Endothelial cell of umbilical vein (primary cell): ENCODE results near the gene ASB1. TPM values are rescaled to one million over a fixed set of nuclear protein-coding genes. Genes with fewer than 3 reads are reported as not detected.

Source experiments
- BruUV-seq: library from RNA; stranded (reverse); fragments of 400-500 nt; replicated peaks from 2 replicates; lab custom pipeline; 2021; lab: Mats Ljungman, UMichigan
- CTCF ChIA-PET: fragments of 300-600, 350-600 bp; sonication (Branson Sonifier 250); formaldehyde crosslinking; loops from one replicate; lab custom pipeline; 2021; ENCODE audit warnings: antibody characterized with exemption, inconsistent platforms; lab: Charles Lee
- POLR2A ChIA-PET: fragments of 300-600, 350-600 bp; sonication (Branson Sonifier 250); formaldehyde crosslinking; loops from one replicate; lab custom pipeline; 2021; ENCODE audit warnings: antibody characterized with exemption, inconsistent platforms; lab: Charles Lee
- DNase-seq: peaks from one replicate; pipeline ENCODE4 v3.0.0-alpha.2; 2011; ENCODE audit warnings: low read depth, low spot score
- FAIRE-seq: peaks from 2 replicates; lab custom pipeline; 2011; peaks lifted over from hg19 to GRCh38; lab: Jason Lieb, UNC
- H2AFZ ChIP-seq: 2 replicates; pipeline ENCODE4 v1.6.0; 2012; ENCODE audit warnings: low read depth, low read length, control low read depth, inconsistent platforms
- H3K27ac ChIP-seq: 2 replicates; pipeline ENCODE4 v1.5.1; 2011; ENCODE audit warnings: low read depth, mild to moderate bottlenecking, control low read depth, low read length, moderate library complexity; ENCODE audit not compliant: insufficient read depth
- H3K27me3 ChIP-seq, 2 experiments: 2 replicates each; pipeline versions ENCODE4 v1.6.0 to v1.6.1; 2011; ENCODE audit warnings: low read length in 2 of 2, mixed read lengths in 1 of 2; ENCODE audit not compliant: control insufficient read depth in 2 of 2, insufficient read depth in 2 of 2
- H3K36me3 ChIP-seq, 2 experiments: 2 replicates in 1 of 2; 3 replicates in 1 of 2; pipeline ENCODE4 v1.5.1; 2011; ENCODE audit warnings: low read length in 2 of 2, mild to moderate bottlenecking in 1 of 2, moderate library complexity in 1 of 2; ENCODE audit not compliant: control insufficient read depth in 2 of 2, insufficient read depth in 2 of 2; ENCODE audit errors: extremely low read depth in 1 of 2
- H3K4me1 ChIP-seq: 3 replicates; pipeline ENCODE4 v1.5.1; 2011; ENCODE audit warnings: mild to moderate bottlenecking, low read length; ENCODE audit not compliant: control insufficient read depth, insufficient read depth; ENCODE audit errors: extremely low read depth
- H3K4me2 ChIP-seq: 2 replicates; pipeline ENCODE4 v1.6.1; 2011; ENCODE audit warnings: low read length, control low read depth, mixed read lengths; ENCODE audit not compliant: insufficient read depth
- H3K4me3 ChIP-seq, 3 experiments: fragments of 200-600 bp in 1 of 3; sonication (generic), shearing (Covaris generic) in 1 of 3; replicated peaks in 1 of 3; 2 replicates each; pipeline ENCODE4 v1.5.1; 2011 to 2016; ENCODE audit warnings: control low read depth in 3 of 3, low read length in 3 of 3, mild to moderate bottlenecking in 2 of 3, inconsistent platforms in 1 of 3, low read depth in 1 of 3, moderate library complexity in 1 of 3; ENCODE audit not compliant: insufficient read depth in 1 of 3
- H3K79me2 ChIP-seq: 2 replicates; pipeline ENCODE4 v1.6.0; 2012; ENCODE audit warnings: low read length, inconsistent platforms; ENCODE audit not compliant: control insufficient read depth, insufficient read depth
- H3K9ac ChIP-seq: replicated peaks from 2 replicates; pipeline ENCODE3; 2011; ENCODE audit warnings: low read length, control low read depth; ENCODE audit not compliant: insufficient read depth; ENCODE audit errors: extremely low read depth
- H3K9me1 ChIP-seq: replicated peaks from 3 replicates; pipeline ENCODE4 v1.6.0; 2011; ENCODE audit warnings: mild to moderate bottlenecking, low read length; ENCODE audit not compliant: control insufficient read depth, insufficient read depth; ENCODE audit errors: extremely low read depth
- H3K9me3 ChIP-seq: replicated peaks from 2 replicates; pipeline ENCODE4 v1.5.1; 2012; ENCODE audit warnings: low read length, inconsistent platforms; ENCODE audit not compliant: control insufficient read depth, insufficient read depth
- H4K20me1 ChIP-seq: replicated peaks from 2 replicates; pipeline ENCODE3; 2011; ENCODE audit warnings: mild to moderate bottlenecking, low read length; ENCODE audit not compliant: control insufficient read depth, insufficient read depth; ENCODE audit errors: extremely low read depth
- EZH2 ChIP-seq: IDR thresholded peaks from 2 replicates; pipeline ENCODE4 v1.6.1; 2012; ENCODE audit warnings: borderline replicate concordance, low read depth, mild to moderate bottlenecking, moderate library complexity, low read length, inconsistent platforms; ENCODE audit not compliant: severe bottlenecking
- FOS ChIP-seq: IDR thresholded peaks from 2 replicates; pipeline ENCODE4 v1.6.1; 2011; ENCODE audit warnings: mild to moderate bottlenecking, low read length, moderate library complexity, borderline replicate concordance; ENCODE audit not compliant: insufficient read depth
- GATA2 ChIP-seq: IDR thresholded peaks from 2 replicates; pipeline ENCODE4 v1.7.0; 2011; ENCODE audit warnings: low read depth, mild to moderate bottlenecking, moderate library complexity, mixed read lengths, low read length; ENCODE audit not compliant: insufficient read length, insufficient read depth
- JUN ChIP-seq: IDR thresholded peaks from 2 replicates; pipeline ENCODE4 v1.6.1; 2011; ENCODE audit warnings: borderline replicate concordance, low read depth; ENCODE audit not compliant: insufficient read length, insufficient read depth
- MAX ChIP-seq: IDR thresholded peaks from 2 replicates; pipeline ENCODE4 v1.6.1; 2011; ENCODE audit not compliant: insufficient read depth, insufficient read length
- MYC ChIP-seq: IDR thresholded peaks from one replicate; pipeline ENCODE4 v1.6.1; 2011; ENCODE audit warnings: mild to moderate bottlenecking, low read depth, low read length
- POLR2A ChIP-seq: IDR thresholded peaks from 2 replicates; pipeline ENCODE4 v1.6.1; 2012; ENCODE audit warnings: low read depth, mild to moderate bottlenecking, control low read depth, low read length
- POLR2AphosphoS5 ChIP-seq: IDR thresholded peaks from 2 replicates; pipeline ENCODE4 v1.6.1; 2012; ENCODE audit warnings: low read depth, mild to moderate bottlenecking, control low read depth, low read length, moderate library complexity; ENCODE audit not compliant: insufficient read depth
- dilution Hi-C: fragments of 300-500 bp; cut with MboI; formaldehyde crosslinking; loops from one replicate; pipeline ENCODE4 v1.15.0; 2019; ENCODE audit warnings: low sequenced_read_pairs; ENCODE audit not compliant: extremely low pct_ligation_motif_present
- intact Hi-C: fragments of 100-400 bp; cut with micrococcal nuclease; formaldehyde crosslinking; loops from one replicate; pipeline ENCODE4 v1.10.0; 2022
- polyA plus RNA-seq, 4 experiments: library from polyadenylated mRNA; depleted of rRNA in 3 of 4; stranded (reverse) in 3 of 4; unstranded in 1 of 4; fragments of >200 nt; gene quantifications; 2 replicates each; pipeline versions ENCODE4 v1.2.1 to v1.2.3, GENCODE V29; 2011 to 2012; ENCODE audit warnings: missing spikeins in 1 of 4
- total RNA-seq: library from RNA; stranded (reverse); gene quantifications from 2 replicates; pipeline ENCODE4 v1.2.3, GENCODE V29; 2021
- TF ChIP-seq, protein P1 (sequence below), 2 donors: IDR thresholded peaks; 1 replicate in 1 of 2; 2 replicates in 1 of 2; pipeline ENCODE4 v1.5.1; 2011; ENCODE audit warnings: low read length in 2 of 2, mild to moderate bottlenecking in 2 of 2, moderate library complexity in 2 of 2, control low read depth in 1 of 2, inconsistent platforms in 1 of 2, low read depth in 1 of 2; ENCODE audit not compliant: insufficient read depth in 1 of 2; ENCODE audit errors: extremely low read depth in 1 of 2

The ASB1 gene
- total and polyA plus RNA-seq, 2 donors (not counting 3 experiments of a cell fraction or from before 2014, with no cell fraction given) = 12.3 to 16.2 TPM

DNA sequence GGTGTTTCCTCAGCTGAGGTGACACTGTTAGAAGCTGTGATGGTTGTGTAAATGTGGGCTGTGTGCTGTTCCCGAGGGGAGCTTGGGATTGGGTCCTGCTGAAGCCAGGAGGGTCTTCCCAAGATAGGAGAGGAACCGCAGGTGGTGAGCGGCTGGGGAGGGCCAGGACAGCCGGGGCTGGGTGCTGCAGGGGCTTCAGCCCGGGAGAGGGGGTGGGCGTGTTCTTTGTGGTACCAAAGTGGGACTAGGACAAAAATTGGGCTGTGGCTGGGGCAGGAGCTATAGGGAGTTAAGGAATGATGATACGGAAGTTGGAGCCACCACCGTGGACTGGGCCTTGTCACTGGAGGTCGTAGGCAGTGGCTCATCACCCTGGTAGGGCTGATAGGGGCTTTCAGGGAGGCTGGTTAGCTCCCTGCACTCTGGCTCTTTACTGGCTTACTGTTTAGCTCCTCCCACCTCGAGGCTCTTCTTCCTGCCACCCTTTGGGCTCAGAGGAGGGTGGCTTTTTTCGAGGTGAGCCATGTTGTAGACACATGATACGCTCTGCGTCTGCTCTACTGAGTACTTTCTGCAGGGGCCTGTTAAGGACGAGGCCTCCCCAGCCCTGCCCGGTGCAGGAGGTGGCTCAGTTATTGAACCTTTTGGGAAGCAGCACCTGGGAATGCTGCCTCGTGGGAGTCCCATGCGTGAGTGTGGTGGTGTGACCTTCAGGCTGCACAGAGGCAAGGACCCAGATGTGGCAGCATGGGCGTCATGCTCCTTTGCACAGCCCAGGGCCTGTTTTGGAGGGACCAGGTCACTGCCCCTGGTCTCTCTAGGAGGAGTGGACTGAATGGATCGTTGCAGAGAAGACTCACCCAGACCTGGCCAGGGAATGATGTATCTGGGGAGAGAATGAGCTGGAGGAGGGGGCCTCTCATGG lies 21.6 kb downstream of the ASB1 start:
- H3K36me3 ChIP-seq = peaks cover 3 to 14% of the 10 kb centered on the region in 2 experiments
- H3K27ac ChIP-seq = no peak overlapping the region
- H3K9me1 ChIP-seq = no peaks in the 10 kb centered on the region
- H3K79me2 ChIP-seq = peaks cover 8% of the 10 kb centered on the region
- dilution Hi-C loops = no loop called here
- FAIRE-seq (no peak), DNase-seq (no peak)
- no peak overlapping the region for H3K9ac ChIP-seq
- no peaks in the 10 kb centered on the region for H3K27me3 ChIP-seq
- no peak overlapping the region for H3K4me2 ChIP-seq
- intact Hi-C loops = no loop called here
- H3K9me3 ChIP-seq = no peaks in the 10 kb centered on the region
- no peaks in the 10 kb centered on the region for H3K4me1 ChIP-seq
- H3K4me3 ChIP-seq = no peak overlapping the region
- BruUV-seq = no TSS peak
- POLR2A ChIA-PET = no interaction called here
- H4K20me1 ChIP-seq = no peaks in the 10 kb centered on the region
- H2AFZ ChIP-seq = no peak overlapping the region
- TF ChIP-seq POLR2AphosphoS5 (no peak), EZH2 (no peak), FOS (no peak), JUN (no peak), MYC (no peak), POLR2A (no peak), MAX (no peak), GATA2 (no peak)
- TF ChIP-seq, protein P1, sequence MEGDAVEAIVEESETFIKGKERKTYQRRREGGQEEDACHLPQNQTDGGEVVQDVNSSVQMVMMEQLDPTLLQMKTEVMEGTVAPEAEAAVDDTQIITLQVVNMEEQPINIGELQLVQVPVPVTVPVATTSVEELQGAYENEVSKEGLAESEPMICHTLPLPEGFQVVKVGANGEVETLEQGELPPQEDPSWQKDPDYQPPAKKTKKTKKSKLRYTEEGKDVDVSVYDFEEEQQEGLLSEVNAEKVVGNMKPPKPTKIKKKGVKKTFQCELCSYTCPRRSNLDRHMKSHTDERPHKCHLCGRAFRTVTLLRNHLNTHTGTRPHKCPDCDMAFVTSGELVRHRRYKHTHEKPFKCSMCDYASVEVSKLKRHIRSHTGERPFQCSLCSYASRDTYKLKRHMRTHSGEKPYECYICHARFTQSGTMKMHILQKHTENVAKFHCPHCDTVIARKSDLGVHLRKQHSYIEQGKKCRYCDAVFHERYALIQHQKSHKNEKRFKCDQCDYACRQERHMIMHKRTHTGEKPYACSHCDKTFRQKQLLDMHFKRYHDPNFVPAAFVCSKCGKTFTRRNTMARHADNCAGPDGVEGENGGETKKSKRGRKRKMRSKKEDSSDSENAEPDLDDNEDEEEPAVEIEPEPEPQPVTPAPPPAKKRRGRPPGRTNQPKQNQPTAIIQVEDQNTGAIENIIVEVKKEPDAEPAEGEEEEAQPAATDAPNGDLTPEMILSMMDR (IDR thresholded peaks at IDR 0.05; ENCODE audit: extremely low read depth in 1 of 2, insufficient read depth in 1 of 2, low read depth in 1 of 2, low read length in 2 of 2) = no peak
- CTCF ChIA-PET = interaction anchor here (0.7 to 2.0 kb wide), 2 partner anchors 11 to 77 kb away, joined by 5 to 7 read pairs; no protein-coding TSS in a partner anchor
